OCI-LY1 (cell line): ENCODE measurements around the gene CIDEA.

Experiments used
- H2AFZ ChIP-seq: fragments of 200-600 bp; sonication (generic), shearing (Covaris generic); 2 replicates; pipeline ENCODE4 v1.6.0; 2014; ENCODE audit warnings: antibody characterized with exemption, mild to moderate bottlenecking, low read length
- H3F3A ChIP-seq: fragments of 200-600 bp; sonication (generic), shearing (Covaris generic); 2 replicates; pipeline ENCODE4 v1.6.0; 2014; ENCODE audit warnings: mild to moderate bottlenecking, antibody characterized with exemption, low read length, moderate library complexity; ENCODE audit not compliant: insufficient read depth
- H3K27ac ChIP-seq: fragments of 200-600 bp; sonication (generic); 2 replicates; pipeline ENCODE4 v1.5.1; 2014; ENCODE audit warnings: low read length, mixed run types, mild to moderate bottlenecking, low read depth; ENCODE audit not compliant: poor library complexity, severe bottlenecking
- H3K27me3 ChIP-seq: fragments of 200-600 bp; sonication (generic); 2 replicates; pipeline ENCODE4 v1.6.0; 2014; ENCODE audit warnings: antibody characterized with exemption, mild to moderate bottlenecking, low read length, moderate library complexity; ENCODE audit not compliant: insufficient read depth
- H3K36me3 ChIP-seq: fragments of 200-600 bp; sonication (generic); 2 replicates; pipeline ENCODE4 v1.6.1; 2014; ENCODE audit warnings: mild to moderate bottlenecking, antibody characterized with exemption, low read length, moderate library complexity, mixed read lengths; ENCODE audit not compliant: insufficient read depth
- H3K4me1 ChIP-seq: fragments of 200-600 bp; sonication (generic); 2 replicates; pipeline ENCODE4 v1.5.1; 2014; ENCODE audit warnings: mild to moderate bottlenecking, low read length, moderate library complexity; ENCODE audit not compliant: insufficient read depth, severe bottlenecking
- H3K4me2 ChIP-seq: fragments of 200-600 bp; sonication (generic), shearing (Covaris generic); 2 replicates; pipeline ENCODE4 v1.6.1; 2014; ENCODE audit warnings: low read length
- H3K4me3 ChIP-seq: fragments of 200-600 bp; sonication (generic); 2 replicates; pipeline ENCODE4 v1.5.1; 2014; ENCODE audit warnings: low read length, low read depth, mild to moderate bottlenecking, mixed read lengths; ENCODE audit not compliant: poor library complexity, severe bottlenecking
- H3K79me2 ChIP-seq: fragments of 200-600 bp; shearing (Covaris generic); 2 replicates; pipeline ENCODE4 v1.6.1; 2016; ENCODE audit warnings: mixed run types, low read length, mixed read lengths; ENCODE audit not compliant: insufficient read depth
- H3K9ac ChIP-seq: fragments of 200-600 bp; sonication (generic), shearing (Covaris generic); 2 replicates; pipeline ENCODE4 v1.6.1; 2014; ENCODE audit warnings: mild to moderate bottlenecking, low read length, mixed read lengths
- H3K9me2 ChIP-seq: fragments of 200-600 bp; sonication (generic), shearing (Covaris generic); 2 replicates; pipeline ENCODE4 v1.6.1; 2014; ENCODE audit warnings: low read depth, mild to moderate bottlenecking, low read length, mixed read lengths
- H3K9me3 ChIP-seq: fragments of 200-600 bp; shearing (Covaris generic); 2 replicates; pipeline ENCODE4 v1.6.1; 2014; ENCODE audit warnings: low read length, mixed read lengths
- H4K20me1 ChIP-seq: fragments of 200-600 bp; sonication (generic), shearing (Covaris generic); 2 replicates; pipeline ENCODE4 v1.6.0; 2016; ENCODE audit warnings: mild to moderate bottlenecking, low read length; ENCODE audit not compliant: insufficient read depth
- CTCF ChIP-seq: fragments of 200-600 bp; sonication (generic), shearing (Covaris generic); IDR thresholded peaks from 2 replicates; pipeline ENCODE4 v1.5.1; 2017; ENCODE audit warnings: mild to moderate bottlenecking, antibody characterized with exemption, low read length, moderate library complexity, mixed read lengths
- EZH2 ChIP-seq: fragments of 200-600 bp; sonication (generic), shearing (Covaris generic); IDR thresholded peaks from 2 replicates; pipeline ENCODE4 v1.8.0; 2017; ENCODE audit warnings: borderline replicate concordance, mixed run types, mild to moderate bottlenecking, antibody characterized with exemption, low read length, moderate library complexity, mixed read lengths

CIDEA gene

GRCh38 chr18:12245793-12246135 is 8.4 kb upstream of the CIDEA start:
- Histone ChIP-seq H3K36me3 (no peaks in the 10 kb centered on the region), H3K79me2 (no peaks in the 10 kb centered on the region), H3K27me3 (peaks cover 14% of the 10 kb centered on the region; the same call in 1 of the 2 replicates), H4K20me1 (no peaks in the 10 kb centered on the region), H3K9me2 (no peaks in the 10 kb centered on the region), H3K9ac (no peak overlapping the region), H3F3A (no peaks in the 10 kb centered on the region), H3K4me3 (no peak overlapping the region), H3K27ac (no peak overlapping the region), H2AFZ (no peak overlapping the region), H3K4me1 (no peaks in the 10 kb centered on the region), H3K4me2 (no peak overlapping the region), H3K9me3 (no peaks in the 10 kb centered on the region)
- TF ChIP-seq CTCF (no peak), EZH2 (no peak)

- Histone ChIP-seq H3K79me2 (no peaks in the 10 kb centered on the region), H3K9ac (no peak overlapping the region), H3F3A (no peaks in the 10 kb centered on the region), H4K20me1 (no peaks in the 10 kb centered on the region), H3K27me3 (peaks cover 19% of the 10 kb centered on the region; the same call in 1 of the 2 replicates), H2AFZ (no peak overlapping the region), H3K9me3 (no peaks in the 10 kb centered on the region), H3K4me1 (no peaks in the 10 kb centered on the region), H3K9me2 (no peaks in the 10 kb centered on the region), H3K36me3 (no peaks in the 10 kb centered on the region), H3K4me3 (no peak overlapping the region), H3K4me2 (no peak overlapping the region), H3K27ac (no peak overlapping the region)
- TF ChIP-seq EZH2 (no peak), CTCF (no peak)
These were observed 7.0 kb upstream of the CIDEA start for GRCh38 chr18:12246849-12247808.

- no peak overlapping the region for H3K27ac ChIP-seq
- H3K36me3 ChIP-seq, result no peaks in the 10 kb centered on the region
- no peak overlapping the region for H2AFZ ChIP-seq
- no peak overlapping the region for H3K4me3 ChIP-seq
- no peaks in the 10 kb centered on the region for H3F3A ChIP-seq
- H3K27me3 ChIP-seq, result peaks cover 13% of the 10 kb centered on the region; the same call in 1 of the 2 replicates
- H3K9me2 ChIP-seq, result no peaks in the 10 kb centered on the region
- no peak overlapping the region for H3K9ac ChIP-seq
- no peaks in the 10 kb centered on the region for H3K4me1 ChIP-seq
- H3K4me2 ChIP-seq, result no peak overlapping the region
- H4K20me1 ChIP-seq, result no peaks in the 10 kb centered on the region
- TF ChIP-seq EZH2 (no peak), CTCF (no peak)
- H3K79me2 ChIP-seq, result no peaks in the 10 kb centered on the region
- no peaks in the 10 kb centered on the region for H3K9me3 ChIP-seq
These were observed 6.2 kb upstream of the CIDEA start for GRCh38 chr18:12247946-12248345.
